Right lobe of liver (tissue), 6 donors: ENCODE data around the gene OBP2B. TPM values are rescaled to one million over a fixed set of nuclear protein-coding genes. Genes with fewer than 3 reads are reported as not detected.

Experiments used
- ATAC-seq, 4 donors: fragments of 200-7000 bp; cut with Tn5 transposase; one replicate each; pipeline ENCODE4 v1.9.1; 2020; ENCODE audit warnings: mild to moderate bottlenecking in 4 of 4, moderate library complexity in 4 of 4
- DNase-seq, 3 donors: peaks; one replicate each; pipeline ENCODE4 v3.0.0-alpha.2; 2020
- H3K27ac ChIP-seq, 3 donors: fragments of 200-600 bp; one replicate each; pipeline ENCODE4 v1.8.0; 2022
- H3K27me3 ChIP-seq, 2 donors: fragments of 200-600 bp; one replicate each; pipeline ENCODE4 v1.8.0; 2022
- H3K36me3 ChIP-seq, 4 donors: fragments of 200-600 bp; sonication (generic) in 1 of 4; one replicate each; pipeline versions ENCODE4 v1.5.1 to v1.8.0; 2017 to 2022; ENCODE audit warnings: control low read depth in 1 of 4
- H3K4me1 ChIP-seq, 4 donors: fragments of 200-600 bp; sonication (generic) in 1 of 4; one replicate each; pipeline versions ENCODE4 v1.5.1 to v1.8.0; 2017 to 2022; ENCODE audit warnings: control low read depth in 1 of 4
- H3K4me3 ChIP-seq, 3 donors: fragments of 200-600 bp; one replicate each; pipeline ENCODE4 v1.8.0; 2022
- H3K9me3 ChIP-seq, 4 donors: fragments of 200-600 bp; sonication (generic) in 1 of 4; one replicate each; pipeline versions ENCODE4 v1.5.1 to v1.8.0; 2017 to 2022; ENCODE audit warnings: control low read depth in 1 of 4
- POLR2A ChIP-seq: fragments of 450-650 bp; IDR thresholded peaks from one replicate; pipeline ENCODE4 v1.6.1; 2017; ENCODE audit warnings: antibody characterized with exemption, mild to moderate bottlenecking
- WGBS: methylation state at CpG from one replicate; pipeline ENCODE4 v1.1.6; 2018; ENCODE audit warnings: low coverage, low lambda C conversion rate; ENCODE audit not compliant: insufficient coverage; ENCODE audit errors: missing lambda C conversion rate; 5-methylcytosine and 5-hydroxymethylcytosine counted together
- intact Hi-C, 2 donors: fragments of 100-400 bp; cut with DNase I; formaldehyde crosslinking; loops; one replicate each; pipeline versions ENCODE4 v1.11.2 to v1.14.1; 2022
- total RNA-seq, 6 experiments: library from RNA; depleted of rRNA in 2 of 6; stranded (reverse); fragments of >200 nt in 2 of 6; fragmentation: NEBNext Ultra II Directional in 3 of 6; extraction: Animal tissue kit (Norgen Biotek cat#: 25700) in 3 of 6; gene quantifications; one replicate each; pipeline versions ENCODE4 v1.1.0 to v1.2.4, GENCODE V29; 2016 to 2023
- TF ChIP-seq, protein P1 (sequence below), 4 donors: fragments of 200-600 bp in 3 of 4; fragments of 450-650 bp in 1 of 4; IDR thresholded peaks; one replicate each; pipeline versions ENCODE4 v1.5.1 to v1.8.0; 2016 to 2022; ENCODE audit warnings: antibody characterized with exemption in 4 of 4, mild to moderate bottlenecking in 2 of 4
- donor health status: DM: no; HTN: yes; CAD: no.
- donor health status: DM: no; HTN: no; CAD: no.
- donor health status: DM: no; HTN: no; CAD: no.
- donor health status: DM: no; HTN: yes; CAD: no.
- donor health status: DM: no; HTN: yes; CAD: no.

Gene OBP2B
- total RNA-seq, 6 experiments from 2014 or later = not detected

DNA sequence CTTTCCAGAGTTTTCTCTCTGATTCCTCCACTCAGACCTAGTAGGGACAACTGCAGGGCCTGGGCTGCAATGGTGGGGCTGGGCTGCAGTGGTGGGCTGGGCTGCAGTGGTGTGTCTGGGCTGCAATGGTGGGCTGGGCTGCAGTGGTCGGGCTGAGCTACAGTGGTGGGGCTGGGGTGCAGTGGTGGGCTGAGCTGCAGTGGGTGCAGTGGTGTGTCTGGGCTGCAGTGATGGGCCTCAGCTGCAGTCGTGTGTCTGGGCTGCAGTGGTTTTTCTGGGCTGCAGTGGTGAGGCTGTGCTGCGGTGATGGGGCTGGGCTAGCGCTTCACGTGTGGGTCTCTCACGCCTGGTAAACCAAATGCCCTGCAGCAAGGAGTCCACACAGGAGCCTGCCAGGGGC is 38.6 kb upstream of the OBP2B start:
- no peaks in the 10 kb centered on the region for H3K9me3 ChIP-seq
- DNase-seq (no peak), ATAC-seq (peak in 1 of 4 donors; percentile 25)
- WGBS = no CpG with 5 or more reads among the region's 6 CpGs
- no peaks in the 10 kb centered on the region for H3K4me1 ChIP-seq
- no peak overlapping the region for H3K27ac ChIP-seq
- no peak overlapping the region for H3K4me3 ChIP-seq
- H3K27me3 ChIP-seq = no peaks in the 10 kb centered on the region
- TF ChIP-seq POLR2A = no peak
- TF ChIP-seq, protein P1, sequence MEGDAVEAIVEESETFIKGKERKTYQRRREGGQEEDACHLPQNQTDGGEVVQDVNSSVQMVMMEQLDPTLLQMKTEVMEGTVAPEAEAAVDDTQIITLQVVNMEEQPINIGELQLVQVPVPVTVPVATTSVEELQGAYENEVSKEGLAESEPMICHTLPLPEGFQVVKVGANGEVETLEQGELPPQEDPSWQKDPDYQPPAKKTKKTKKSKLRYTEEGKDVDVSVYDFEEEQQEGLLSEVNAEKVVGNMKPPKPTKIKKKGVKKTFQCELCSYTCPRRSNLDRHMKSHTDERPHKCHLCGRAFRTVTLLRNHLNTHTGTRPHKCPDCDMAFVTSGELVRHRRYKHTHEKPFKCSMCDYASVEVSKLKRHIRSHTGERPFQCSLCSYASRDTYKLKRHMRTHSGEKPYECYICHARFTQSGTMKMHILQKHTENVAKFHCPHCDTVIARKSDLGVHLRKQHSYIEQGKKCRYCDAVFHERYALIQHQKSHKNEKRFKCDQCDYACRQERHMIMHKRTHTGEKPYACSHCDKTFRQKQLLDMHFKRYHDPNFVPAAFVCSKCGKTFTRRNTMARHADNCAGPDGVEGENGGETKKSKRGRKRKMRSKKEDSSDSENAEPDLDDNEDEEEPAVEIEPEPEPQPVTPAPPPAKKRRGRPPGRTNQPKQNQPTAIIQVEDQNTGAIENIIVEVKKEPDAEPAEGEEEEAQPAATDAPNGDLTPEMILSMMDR (IDR thresholded peaks at IDR 0.05) = no peak
- no peaks in the 10 kb centered on the region for H3K36me3 ChIP-seq
- intact Hi-C loops = no loop called here

DNA sequence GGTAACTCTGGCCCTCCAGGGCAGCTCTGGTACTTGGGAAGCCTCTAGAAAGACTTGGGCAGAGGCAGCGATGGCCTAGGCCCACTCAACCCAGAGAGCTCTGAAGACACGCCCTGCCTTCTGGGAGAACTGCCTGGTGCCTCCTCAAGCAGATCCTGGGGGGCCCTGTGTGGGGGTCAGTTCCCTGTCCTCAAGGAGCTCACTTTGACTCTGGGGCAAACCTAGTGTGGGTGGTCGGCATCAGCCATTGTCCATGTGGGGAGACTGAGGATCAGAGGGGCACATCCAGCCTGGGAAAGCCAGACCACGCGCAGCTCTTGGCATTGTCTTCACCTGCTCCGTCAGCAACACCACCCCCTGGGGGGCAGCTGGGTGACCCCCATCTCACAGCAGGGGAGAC is 37.9 kb upstream of the OBP2B start:
- WGBS = no CpG with 5 or more reads among the region's 6 CpGs
- H3K4me1 ChIP-seq = no peaks in the 10 kb centered on the region
- no peak overlapping the region for H3K27ac ChIP-seq
- DNase-seq (no peak), ATAC-seq (peak in 1 of 4 donors; percentile 22)
- intact Hi-C loops = no loop called here
- no peaks in the 10 kb centered on the region for H3K27me3 ChIP-seq
- H3K4me3 ChIP-seq = no peak overlapping the region
- H3K36me3 ChIP-seq = no peaks in the 10 kb centered on the region
- no peaks in the 10 kb centered on the region for H3K9me3 ChIP-seq
- TF ChIP-seq, protein P1 (IDR thresholded peaks at IDR 0.05) = no peak
- no peak for TF ChIP-seq POLR2A

DNA sequence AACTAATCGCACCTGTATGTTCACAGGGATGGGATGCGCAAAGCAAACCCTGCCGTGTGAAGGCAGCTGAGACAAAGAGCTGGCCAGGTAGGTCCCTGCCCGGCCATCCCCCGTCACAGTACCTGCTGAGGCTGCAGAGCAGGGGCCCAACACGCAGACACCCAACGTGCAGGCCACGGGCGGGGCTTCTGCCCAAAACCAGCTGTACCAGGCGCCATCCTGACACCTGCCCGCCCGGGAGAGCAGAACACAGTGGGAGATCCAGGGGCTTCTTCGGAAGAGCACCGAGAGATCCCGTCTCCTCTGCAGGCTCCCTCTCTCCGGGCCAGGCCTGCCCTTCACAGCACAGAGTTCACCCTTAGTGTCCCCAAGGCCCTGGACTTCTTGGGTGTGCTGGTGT is 37.5 kb upstream of the OBP2B start:
- Histone ChIP-seq H3K4me1 (no peaks in the 10 kb centered on the region), H3K36me3 (no peaks in the 10 kb centered on the region), H3K4me3 (no peak overlapping the region), H3K27me3 (no peaks in the 10 kb centered on the region), H3K9me3 (no peaks in the 10 kb centered on the region), H3K27ac (no peak overlapping the region)
- TF ChIP-seq, protein P1 (IDR thresholded peaks at IDR 0.05) = no peak
- no peak for TF ChIP-seq POLR2A
- DNase-seq (peak in 1 of 3 donors; percentile 37), ATAC-seq (peak in 1 of 4 donors; percentile 28)
- intact Hi-C loops = no loop called here
- 90% methylated on average over 2 of the region's 16 CpGs for WGBS

DNA sequence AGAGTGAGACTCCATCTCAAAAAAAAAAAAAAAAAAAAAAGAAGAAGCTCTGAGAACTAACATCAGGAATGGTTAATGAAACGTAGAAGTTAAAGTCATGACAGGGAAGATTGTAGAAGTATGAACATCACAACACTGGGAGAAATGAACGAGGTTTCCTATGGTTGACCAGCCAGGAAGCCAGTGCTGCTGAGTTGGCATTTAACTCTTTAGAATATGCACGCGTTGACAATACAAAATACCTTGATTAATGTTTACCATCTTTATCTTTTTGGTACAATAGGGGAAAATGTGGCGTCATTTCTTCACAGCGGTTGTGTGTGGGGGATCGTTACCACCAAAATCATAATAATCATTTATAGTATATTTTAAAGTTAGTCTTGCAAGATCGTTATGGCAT is 33.9 kb upstream of the OBP2B start:
- WGBS = 50% methylated on average over 8 of the region's 8 CpGs
- H3K27me3 ChIP-seq = no peaks in the 10 kb centered on the region
- no peaks in the 10 kb centered on the region for H3K9me3 ChIP-seq
- TF ChIP-seq, protein P1 (IDR thresholded peaks at IDR 0.05) = no peak
- no peak for TF ChIP-seq POLR2A
- intact Hi-C loops = no loop called here
- no peak for DNase-seq
- no peak for ATAC-seq
- H3K27ac ChIP-seq = no peak overlapping the region
- no peak overlapping the region for H3K4me3 ChIP-seq
- peaks cover 0 to 8% (median 0%) of the 10 kb centered on the region in 4 donors for H3K4me1 ChIP-seq
- no peaks in the 10 kb centered on the region for H3K36me3 ChIP-seq

DNA sequence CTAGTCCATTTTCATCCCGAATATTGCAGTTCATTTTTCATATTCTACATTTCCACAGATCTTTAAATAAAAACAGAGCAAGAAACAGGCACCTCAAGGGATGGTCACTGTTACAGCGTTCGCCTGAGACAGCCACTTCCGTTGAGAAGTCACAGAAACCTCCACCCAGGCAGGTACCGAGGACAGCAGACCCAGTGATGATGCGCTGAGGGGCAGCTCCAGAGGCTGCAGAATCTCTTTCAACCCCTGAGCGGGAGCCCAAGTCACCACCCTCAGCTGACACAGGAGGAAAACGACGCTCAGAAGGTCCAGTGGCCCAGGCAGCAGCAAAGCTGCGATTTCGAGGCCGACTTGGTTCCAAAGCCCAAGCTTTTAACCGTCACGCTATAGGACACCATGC is 33.2 kb upstream of the OBP2B start:
- TF ChIP-seq, protein P1 (IDR thresholded peaks at IDR 0.05) = no peak
- TF ChIP-seq POLR2A = no peak
- ATAC-seq = no peak
- Histone ChIP-seq H3K4me1 (peaks cover 0 to 12% (median 0%) of the 10 kb centered on the region in 4 donors), H3K36me3 (no peaks in the 10 kb centered on the region), H3K27ac (no peak overlapping the region), H3K4me3 (no peak overlapping the region), H3K9me3 (no peaks in the 10 kb centered on the region), H3K27me3 (no peaks in the 10 kb centered on the region)
- WGBS = 71% methylated on average over 13 of the region's 14 CpGs
- intact Hi-C loops = no loop called here
- DNase-seq = peak in 1 of 3 donors; percentile 11
